HG02571 (cell line): ENCODE results near the gene YY1.
"Not testable (repeated sequence)": the region's sequence is repeated elsewhere in the genome, so short reads cannot be mapped to it uniquely, and the experiment has no call there.

Experiments used
- ATAC-seq: cut with Tn5 transposase; IDR thresholded peaks from one replicate; pipeline ENCODE4 v1.9.1; 2021; ENCODE audit warnings: mild to moderate bottlenecking, moderate library complexity; ENCODE audit not compliant: unreplicated experiment

Gene YY1

GRCh38 chr14:100295376-100296105 lies 56.6 kb downstream of the YY1 start:
- no peak for ATAC-seq

- ATAC-seq: no peak
Measured at GRCh38 chr14:100296106-100296651, 57.2 kb downstream of the YY1 start.

- ATAC-seq: not testable (repeated sequence)
Measured at GRCh38 chr14:100296729-100297128, 57.8 kb downstream of the YY1 start.

- ATAC-seq: peak; percentile 82
Measured at GRCh38 chr14:100297320-100298300, 58.7 kb downstream of the YY1 start.

GRCh38 chr14:100298551-100299237 lies 59.8 kb downstream of the YY1 start:
- no peak for ATAC-seq

GRCh38 chr14:100299238-100299560 lies 60.3 kb downstream of the YY1 start:
- ATAC-seq: no peak

GRCh38 chr14:100302616-100303015 lies 63.7 kb downstream of the YY1 start:
- no peak for ATAC-seq

GRCh38 chr14:100303179-100303578 lies 64.2 kb downstream of the YY1 start:
- no peak for ATAC-seq

- no peak for ATAC-seq
Measured at GRCh38 chr14:100303925-100304324, 65.0 kb downstream of the YY1 start.

GRCh38 chr14:100304825-100305323 lies 65.9 kb downstream of the YY1 start:
- ATAC-seq: no peak

GRCh38 chr14:100305324-100306100 lies 66.6 kb downstream of the YY1 start:
- ATAC-seq: no peak

- peak; percentile 86 for ATAC-seq
Measured at GRCh38 chr14:100306101-100306997, 67.4 kb downstream of the YY1 start, which contains the start of gene SLC25A29. Gene SLC25A29, minus strand, starts transcription at chr14:100306444. Its CDS starts 212 bp downstream, at chr14:100306232.

GRCh38 chr14:100306998-100307765 lies 68.2 kb downstream of the YY1 start:
- ATAC-seq: peak; percentile 6

- ATAC-seq: no peak
Measured at GRCh38 chr14:100307766-100308426, 69.0 kb downstream of the YY1 start.

GRCh38 chr14:100308427-100308792 lies 69.5 kb downstream of the YY1 start:
- ATAC-seq: not testable (repeated sequence)

- ATAC-seq: no peak
Measured at GRCh38 chr14:100309028-100309737, 70.2 kb downstream of the YY1 start.
